Mammary epithelial cell (primary cell): ENCODE data around the gene EID1.

Experiments used
- CTCF ChIP-seq, 2 donors: IDR thresholded peaks in 1 of 2; conservative IDR thresholded peaks in 1 of 2; 2 replicates each; pipeline ENCODE4 v1.5.1; 2011 to 2012; ENCODE audit warnings: inconsistent platforms in 2 of 2, low read length in 2 of 2, mild to moderate bottlenecking in 2 of 2, control low read depth in 1 of 2, low read depth in 1 of 2; ENCODE audit not compliant: insufficient read depth in 1 of 2; ENCODE audit errors: extremely low read depth in 1 of 2
- EZH2 ChIP-seq: IDR thresholded peaks from 2 replicates; pipeline ENCODE4 v1.6.1; 2012; ENCODE audit warnings: low read length, inconsistent platforms, borderline replicate concordance

GRCh38 chr15:48833526-48834239 is 44.3 kb upstream of the EID1 start:
- TF ChIP-seq CTCF (conservative IDR thresholded peaks at IDR 0.05 in 1 of 2, IDR thresholded peaks at IDR 0.05 in 1 of 2; ENCODE audit: extremely low read depth in 1 of 2, insufficient read depth in 1 of 2, low read depth in 1 of 2, low read length in 2 of 2) (no peak), EZH2 (no peak)
